Hepatocyte (in vitro differentiated cells): ENCODE measurements around the gene ACACB.

Source experiments
- CTCF ChIP-seq: fragments of 200-600 bp; sonication (generic); IDR thresholded peaks from 2 replicates; pipeline ENCODE4 v1.5.1; 2016; ENCODE audit warnings: antibody characterized with exemption, mild to moderate bottlenecking; ENCODE audit not compliant: poor library complexity
- EZH2 ChIP-seq: fragments of 200-600 bp; sonication (generic); IDR thresholded peaks from 2 replicates; pipeline ENCODE4 v1.6.1; 2016; ENCODE audit warnings: antibody characterized with exemption, mild to moderate bottlenecking, borderline replicate concordance
- EZH2phosphoT487 ChIP-seq: fragments of 200-600 bp; sonication (generic); IDR thresholded peaks from one replicate; pipeline ENCODE4 v1.6.1; 2018; ENCODE audit warnings: antibody characterized with exemption, mild to moderate bottlenecking, low read depth, moderate library complexity; ENCODE audit not compliant: unreplicated experiment, severe bottlenecking

GRCh38 chr12:109186993-109187653, 70.7 kb downstream of the ACACB start:
- no peak for TF ChIP-seq CTCF
- no peak for TF ChIP-seq EZH2
- no peak for TF ChIP-seq EZH2phosphoT487
